HG03342 (cell line): Measurements from ENCODE around the gene PDE10A.
A peak's percentile ranks its signal among the peaks of the same experiment; 100 is the strongest.
"Not testable (repeated sequence)": the region's sequence is repeated elsewhere in the genome, so short reads cannot be mapped to it uniquely, and the experiment has no call there.

Experiments used
- ATAC-seq: cut with Tn5 transposase; IDR thresholded peaks from one replicate; pipeline ENCODE4 v1.9.1; 2021; ENCODE audit warnings: mild to moderate bottlenecking, moderate library complexity; ENCODE audit not compliant: unreplicated experiment

The PDE10A gene

DNA sequence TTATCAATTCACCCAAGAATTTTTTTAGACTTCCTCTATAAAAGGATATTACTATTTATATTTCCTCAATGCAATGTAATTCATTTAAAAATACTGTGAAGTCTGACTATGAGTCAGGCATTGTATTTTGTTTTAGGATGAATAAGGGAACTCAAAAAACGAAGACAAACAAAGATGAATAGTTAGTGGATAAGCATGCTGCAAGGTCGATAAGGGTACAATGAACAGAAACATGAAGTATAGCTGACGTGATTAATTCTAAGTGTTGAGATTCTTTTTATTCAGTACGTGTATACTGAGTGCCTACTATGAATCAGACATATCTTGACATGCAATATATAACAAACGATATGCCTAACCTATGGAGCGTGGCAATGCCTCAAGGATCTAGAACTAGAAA, 105.4 kb downstream of the PDE10A start:
- ATAC-seq: no peak

GRCh38 chr6:165556116-165556843, 106.8 kb downstream of the PDE10A start:
- ATAC-seq: peak; percentile 51

- ATAC-seq: not testable (repeated sequence)
Measured at GRCh38 chr6:165554644-165555043, 108.4 kb downstream of the PDE10A start.

DNA sequence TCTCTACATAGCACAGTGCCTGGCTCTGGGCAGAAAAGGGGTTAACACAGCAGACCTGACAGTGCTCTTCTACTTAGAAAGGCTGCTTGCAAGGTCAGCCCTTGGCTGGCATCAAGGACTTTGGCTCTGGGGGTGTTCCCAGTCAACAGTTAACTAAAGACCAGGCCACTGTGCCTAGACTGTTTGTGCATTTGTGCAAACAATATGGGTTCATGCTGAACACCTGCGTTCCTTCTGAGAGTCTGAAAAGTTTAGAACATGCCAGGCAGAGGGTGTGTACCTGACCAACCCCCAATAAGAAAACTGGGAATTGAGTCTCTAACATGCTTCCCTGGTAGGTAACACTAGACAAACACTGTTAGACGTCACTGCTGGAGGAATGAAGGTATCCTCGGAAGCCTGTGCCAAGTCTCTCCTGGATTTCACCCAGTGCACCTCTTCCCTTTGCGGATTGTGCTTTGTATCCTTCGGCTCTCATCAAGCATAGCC, 110.7 kb downstream of the PDE10A start:
- no peak for ATAC-seq

- ATAC-seq: no peak
Measured at GRCh38 chr6:165551828-165552227, 111.2 kb downstream of the PDE10A start.

- ATAC-seq: no peak
Measured at GRCh38 chr6:165548450-165548849, 114.6 kb downstream of the PDE10A start.

DNA sequence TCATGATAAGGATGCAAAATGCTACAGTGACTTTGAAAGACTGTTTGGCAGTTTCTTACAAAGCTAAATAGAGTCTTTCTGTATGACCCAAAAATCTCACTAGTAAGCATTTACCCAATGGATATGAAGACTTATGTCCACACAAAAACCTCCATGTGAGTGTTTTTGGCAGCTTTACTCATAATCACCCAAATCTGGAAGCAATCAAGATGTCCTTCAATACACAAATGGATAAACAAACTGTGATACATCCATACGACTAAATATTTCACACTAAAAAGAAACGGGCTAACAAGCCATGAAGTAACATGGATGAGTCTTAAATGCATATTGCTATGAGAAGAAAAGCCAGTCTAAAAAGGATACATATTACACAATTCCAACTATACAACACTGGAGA, 117.2 kb downstream of the PDE10A start:
- ATAC-seq: no peak

DNA sequence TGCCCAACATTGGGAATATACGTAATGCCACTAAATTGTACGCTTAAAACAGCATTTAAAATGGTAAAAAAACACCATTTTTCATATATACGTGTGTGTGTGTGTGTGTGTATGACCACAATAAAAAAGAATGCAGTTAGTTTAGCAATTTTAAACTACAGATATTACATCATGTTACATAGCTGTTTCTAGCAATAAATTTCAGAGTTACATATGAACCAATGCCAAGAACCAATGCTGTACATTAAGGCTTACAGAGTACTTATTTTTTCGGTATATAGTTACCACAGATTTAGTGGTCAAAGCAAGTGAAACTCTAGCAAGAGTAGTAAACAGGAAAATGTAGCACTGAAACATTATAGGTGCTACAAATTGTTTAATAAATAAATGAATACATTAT, 119.3 kb downstream of the PDE10A start:
- ATAC-seq: no peak

GRCh38 chr6:165536911-165537310, 126.1 kb downstream of the PDE10A start:
- no peak for ATAC-seq

GRCh38 chr6:165519316-165519715, 143.7 kb downstream of the PDE10A start:
- no peak for ATAC-seq

- no peak for ATAC-seq
Measured at GRCh38 chr6:165515963-165516624, 146.9 kb downstream of the PDE10A start.

DNA sequence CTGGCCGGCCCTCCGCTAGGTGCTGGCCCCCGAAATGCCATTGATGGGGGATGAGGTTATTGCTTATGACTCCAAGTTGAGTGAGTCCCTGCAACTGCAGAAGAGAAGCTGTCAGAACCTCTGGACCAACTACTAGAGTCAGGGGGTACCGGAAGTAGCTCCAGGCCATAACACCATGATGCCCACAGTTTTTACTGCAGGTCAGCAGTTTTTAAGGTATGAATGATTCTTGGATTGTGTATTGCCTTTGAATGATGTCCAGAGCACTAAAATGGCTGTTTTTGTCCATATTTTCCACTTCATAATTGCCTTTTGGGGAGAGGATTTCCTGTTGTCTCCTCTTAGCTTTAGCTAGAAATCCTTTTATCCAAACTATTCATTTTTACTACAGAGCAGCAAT, 148.4 kb downstream of the PDE10A start:
- no peak for ATAC-seq

- peak; percentile 97 for ATAC-seq
Measured at GRCh38 chr6:165511807-165512206, 151.2 kb downstream of the PDE10A start.

GRCh38 chr6:165508321-165508869, 154.6 kb downstream of the PDE10A start:
- ATAC-seq: no peak

GRCh38 chr6:165506657-165507056, 156.4 kb downstream of the PDE10A start:
- ATAC-seq: no peak

DNA sequence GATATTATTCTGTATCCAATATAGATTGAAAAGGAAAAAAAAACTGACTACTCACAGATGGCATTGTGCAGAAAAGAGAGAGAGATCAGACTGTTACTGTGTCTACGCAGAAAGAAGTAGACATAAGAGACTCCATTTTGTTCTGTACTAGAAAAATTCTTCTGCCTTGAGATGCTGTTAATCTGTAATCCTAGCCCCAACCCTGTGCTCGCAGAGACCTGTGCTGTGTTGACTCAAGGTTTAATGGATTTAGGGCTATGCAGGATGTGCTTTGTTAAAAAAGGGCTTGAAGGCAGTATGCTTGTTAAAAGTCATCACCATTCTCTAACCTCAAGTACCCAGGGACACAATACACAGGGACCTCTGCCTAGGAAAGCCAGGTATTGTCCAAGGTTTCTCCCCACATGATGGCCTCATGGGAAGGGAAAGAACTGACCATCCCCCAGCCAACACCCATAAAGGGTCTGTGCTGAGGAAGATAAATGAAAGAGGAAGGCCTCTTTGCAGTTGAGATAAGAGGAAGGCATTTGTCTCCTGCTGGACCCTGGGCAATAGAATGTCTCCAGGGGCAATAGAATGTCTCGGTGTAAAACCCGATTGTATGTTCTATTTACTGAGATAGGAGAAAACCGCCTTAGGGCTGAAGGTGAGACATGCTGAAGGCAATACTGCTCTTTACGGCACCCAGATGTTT, 162.7 kb downstream of the PDE10A start:
- not testable (repeated sequence) for ATAC-seq

- ATAC-seq: no peak
Measured at GRCh38 chr6:165497472-165497871, 165.6 kb downstream of the PDE10A start.

DNA sequence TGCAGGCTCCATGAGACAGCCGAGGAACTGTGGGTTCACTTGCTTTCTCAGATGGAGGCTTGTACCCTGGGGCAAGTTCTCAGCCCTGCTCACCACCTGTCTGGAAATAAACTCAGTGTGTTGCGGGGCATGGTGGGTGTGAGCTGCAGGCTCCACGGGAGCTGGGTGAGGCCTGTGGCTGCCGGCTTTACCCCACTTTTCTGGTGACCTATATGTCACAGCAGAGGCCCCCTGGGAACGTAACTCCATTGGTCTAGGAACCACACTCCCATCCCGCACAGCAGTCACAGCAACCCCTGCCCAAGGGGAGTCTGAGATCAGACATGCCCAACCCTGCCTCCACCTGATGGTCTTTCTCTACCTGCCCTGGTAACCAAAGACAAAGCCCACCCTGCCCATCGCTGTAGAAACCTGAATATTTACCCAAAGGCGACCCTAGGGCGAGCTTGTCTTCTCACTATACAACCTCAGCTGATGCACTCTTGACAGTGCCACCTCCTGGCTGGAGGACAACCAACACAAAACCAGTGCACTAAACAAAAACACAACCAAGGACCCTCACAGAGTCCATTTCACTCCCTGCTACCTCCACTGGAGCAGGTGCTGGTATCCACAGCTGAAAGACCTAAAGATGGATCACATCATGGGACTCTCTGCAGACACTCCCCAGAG, 174.3 kb downstream of the PDE10A start:
- no peak for ATAC-seq

DNA sequence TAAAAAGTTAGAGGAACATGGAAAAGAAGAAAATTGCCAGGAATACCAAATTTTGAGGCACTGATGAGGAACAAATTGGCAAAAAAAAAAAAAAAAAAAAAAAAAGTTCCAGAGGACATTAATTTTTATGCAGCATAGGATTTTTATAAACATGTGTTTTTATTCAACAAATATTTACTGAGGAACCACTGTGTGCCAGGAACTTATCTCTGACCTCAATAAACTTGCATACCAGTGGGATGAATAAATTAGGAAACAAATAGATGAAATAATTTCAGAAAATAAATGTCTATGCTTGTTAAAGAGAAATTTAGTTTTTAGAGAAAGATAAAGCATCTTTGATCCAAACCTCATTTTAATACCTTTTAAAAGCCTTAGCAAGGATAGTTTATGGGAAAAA, 175.1 kb downstream of the PDE10A start:
- no peak for ATAC-seq

DNA sequence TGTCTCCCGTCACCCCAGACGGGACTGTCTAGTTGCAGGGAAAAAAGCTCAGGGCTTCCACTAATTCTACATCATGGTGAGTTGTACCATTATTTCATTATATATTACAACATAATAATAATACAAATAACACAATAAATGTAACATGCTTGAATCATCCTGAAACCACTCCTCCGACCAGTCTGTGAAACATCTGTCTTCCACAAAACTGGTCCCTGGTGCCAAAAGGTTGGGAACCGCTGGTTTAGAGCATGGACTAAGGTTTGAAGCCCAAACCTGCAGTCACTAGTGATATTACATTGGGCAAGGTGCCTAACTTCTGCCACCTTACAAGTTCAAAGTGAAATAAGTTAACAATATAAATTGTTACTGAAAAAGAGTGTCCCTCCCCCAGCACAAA, 175.7 kb downstream of the PDE10A start:
- no peak for ATAC-seq
